ENCODE measurements around the gene RND1.

DNA sequence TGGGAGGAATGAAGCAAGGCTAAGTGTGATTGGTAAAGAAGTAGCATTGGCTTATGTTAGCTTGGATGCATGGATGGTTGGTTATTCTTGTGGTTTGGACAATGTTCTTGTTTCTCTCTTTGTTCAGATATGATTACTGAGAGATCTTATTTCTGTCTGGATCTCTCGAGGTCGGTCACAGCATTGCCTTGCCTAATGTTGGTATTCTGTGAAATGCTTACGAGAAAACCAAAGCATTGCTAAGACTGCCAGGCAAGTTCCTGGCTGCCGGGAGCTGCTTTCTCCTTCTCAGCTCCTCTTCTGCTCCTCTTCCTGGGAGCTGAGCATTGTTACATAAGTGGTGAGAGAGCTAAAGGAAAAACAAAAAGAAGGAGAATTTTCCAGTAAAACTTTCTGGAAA lies 7.4 kb upstream of the RND1 start:
- TF ChIP-seq, protein P1, sequence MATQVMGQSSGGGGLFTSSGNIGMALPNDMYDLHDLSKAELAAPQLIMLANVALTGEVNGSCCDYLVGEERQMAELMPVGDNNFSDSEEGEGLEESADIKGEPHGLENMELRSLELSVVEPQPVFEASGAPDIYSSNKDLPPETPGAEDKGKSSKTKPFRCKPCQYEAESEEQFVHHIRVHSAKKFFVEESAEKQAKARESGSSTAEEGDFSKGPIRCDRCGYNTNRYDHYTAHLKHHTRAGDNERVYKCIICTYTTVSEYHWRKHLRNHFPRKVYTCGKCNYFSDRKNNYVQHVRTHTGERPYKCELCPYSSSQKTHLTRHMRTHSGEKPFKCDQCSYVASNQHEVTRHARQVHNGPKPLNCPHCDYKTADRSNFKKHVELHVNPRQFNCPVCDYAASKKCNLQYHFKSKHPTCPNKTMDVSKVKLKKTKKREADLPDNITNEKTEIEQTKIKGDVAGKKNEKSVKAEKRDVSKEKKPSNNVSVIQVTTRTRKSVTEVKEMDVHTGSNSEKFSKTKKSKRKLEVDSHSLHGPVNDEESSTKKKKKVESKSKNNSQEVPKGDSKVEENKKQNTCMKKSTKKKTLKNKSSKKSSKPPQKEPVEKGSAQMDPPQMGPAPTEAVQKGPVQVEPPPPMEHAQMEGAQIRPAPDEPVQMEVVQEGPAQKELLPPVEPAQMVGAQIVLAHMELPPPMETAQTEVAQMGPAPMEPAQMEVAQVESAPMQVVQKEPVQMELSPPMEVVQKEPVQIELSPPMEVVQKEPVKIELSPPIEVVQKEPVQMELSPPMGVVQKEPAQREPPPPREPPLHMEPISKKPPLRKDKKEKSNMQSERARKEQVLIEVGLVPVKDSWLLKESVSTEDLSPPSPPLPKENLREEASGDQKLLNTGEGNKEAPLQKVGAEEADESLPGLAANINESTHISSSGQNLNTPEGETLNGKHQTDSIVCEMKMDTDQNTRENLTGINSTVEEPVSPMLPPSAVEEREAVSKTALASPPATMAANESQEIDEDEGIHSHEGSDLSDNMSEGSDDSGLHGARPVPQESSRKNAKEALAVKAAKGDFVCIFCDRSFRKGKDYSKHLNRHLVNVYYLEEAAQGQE (IDR thresholded peaks at IDR 0.05; ENCODE audit: borderline replicate concordance) = no peak
- no peak for TF ChIP-seq EZH2 (IDR thresholded peaks at IDR 0.05; ENCODE audit: borderline replicate concordance, insufficient read depth, low read length, poor library complexity, severe bottlenecking)
- TF ChIP-seq, protein P2, sequence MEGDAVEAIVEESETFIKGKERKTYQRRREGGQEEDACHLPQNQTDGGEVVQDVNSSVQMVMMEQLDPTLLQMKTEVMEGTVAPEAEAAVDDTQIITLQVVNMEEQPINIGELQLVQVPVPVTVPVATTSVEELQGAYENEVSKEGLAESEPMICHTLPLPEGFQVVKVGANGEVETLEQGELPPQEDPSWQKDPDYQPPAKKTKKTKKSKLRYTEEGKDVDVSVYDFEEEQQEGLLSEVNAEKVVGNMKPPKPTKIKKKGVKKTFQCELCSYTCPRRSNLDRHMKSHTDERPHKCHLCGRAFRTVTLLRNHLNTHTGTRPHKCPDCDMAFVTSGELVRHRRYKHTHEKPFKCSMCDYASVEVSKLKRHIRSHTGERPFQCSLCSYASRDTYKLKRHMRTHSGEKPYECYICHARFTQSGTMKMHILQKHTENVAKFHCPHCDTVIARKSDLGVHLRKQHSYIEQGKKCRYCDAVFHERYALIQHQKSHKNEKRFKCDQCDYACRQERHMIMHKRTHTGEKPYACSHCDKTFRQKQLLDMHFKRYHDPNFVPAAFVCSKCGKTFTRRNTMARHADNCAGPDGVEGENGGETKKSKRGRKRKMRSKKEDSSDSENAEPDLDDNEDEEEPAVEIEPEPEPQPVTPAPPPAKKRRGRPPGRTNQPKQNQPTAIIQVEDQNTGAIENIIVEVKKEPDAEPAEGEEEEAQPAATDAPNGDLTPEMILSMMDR (IDR thresholded peaks at IDR 0.05; ENCODE audit: poor library complexity, severe bottlenecking) = no peak
